HepG2 (cell line): ENCODE results near the gene TCF25. TPM values are rescaled to one million over a fixed set of nuclear protein-coding genes. Genes with fewer than 3 reads are reported as not detected.

Source experiments
- FOXJ3 ChIP-seq: sonication (generic); formaldehyde crosslinking; IDR thresholded peaks from 2 replicates; pipeline ENCODE4 v1.4.0; 2020; ENCODE audit warnings: missing genetic modification reagents, mild to moderate bottlenecking, borderline replicate concordance
- FOXK2 ChIP-seq: fragments of 450-650 bp; IDR thresholded peaks from 2 replicates; pipeline ENCODE4 v1.6.1; 2016
- HNF4A ChIP-seq: sonication (generic); formaldehyde crosslinking; IDR thresholded peaks from 2 replicates; pipeline ENCODE4 v1.4.0; 2020; ENCODE audit warnings: missing genetic modification reagents
- KDM1A ChIP-seq: IDR thresholded peaks from 2 replicates; pipeline ENCODE4 v1.6.1; 2016; ENCODE audit warnings: missing compliant biosample characterization
- MTA3 ChIP-seq: sonication (generic); formaldehyde crosslinking; IDR thresholded peaks from 2 replicates; pipeline ENCODE4 v1.4.0; 2020; ENCODE audit warnings: missing genetic modification reagents
- MYNN ChIP-seq: sonication (generic); formaldehyde crosslinking; IDR thresholded peaks from 2 replicates; pipeline ENCODE4 v1.4.0; 2020; ENCODE audit warnings: mild to moderate bottlenecking, low read depth, missing genetic modification reagents
- NFE2L1 ChIP-seq: sonication (generic); formaldehyde crosslinking; IDR thresholded peaks from 2 replicates; pipeline ENCODE4 v1.4.0; 2020; ENCODE audit warnings: missing genetic modification reagents, mild to moderate bottlenecking, borderline replicate concordance
- PRPF4 ChIP-seq: fragments of 200-400 bp; formaldehyde crosslinking; IDR thresholded peaks from 2 replicates; pipeline ENCODE4 v1.6.1; 2016; ENCODE audit warnings: low read length, low read depth; ENCODE audit not compliant: poor library complexity, severe bottlenecking
- SOX5 ChIP-seq: IDR thresholded peaks from 2 replicates; pipeline ENCODE4 v1.6.1; 2016; ENCODE audit warnings: borderline replicate concordance
- ZNF225 ChIP-seq: sonication (generic); formaldehyde crosslinking; IDR thresholded peaks from 2 replicates; pipeline ENCODE4 v1.4.0; 2020; ENCODE audit warnings: mild to moderate bottlenecking, missing genetic modification reagents
- polyA plus RNA-seq, 8 experiments: library from polyadenylated mRNA; depleted of rRNA in 3 of 8; stranded (reverse) in 7 of 8; unstranded in 1 of 8; fragments of >200 nt; fragmentation: Illumina TruSeq in 4 of 8; extraction: Trizol in 4 of 8; gene quantifications; 2 replicates each; pipeline versions ENCODE4 v1.2.1 to v1.2.3, GENCODE V29; 2011 to 2016; ENCODE audit warnings: low read depth in 4 of 8, missing spikeins in 1 of 8, mixed read lengths in 1 of 8; ENCODE audit not compliant: insufficient read depth in 1 of 8
- total RNA-seq, 5 experiments: library from RNA; depleted of rRNA; stranded (reverse); fragments of >200 nt; fragmentation: Illumina TruSeq; extraction: Trizol; gene quantifications; 2 replicates each; pipeline ENCODE4 v1.2.3, GENCODE V29; 2016; ENCODE audit warnings: low read depth in 1 of 5
- TF ChIP-seq, protein P1 (sequence below): sonication (generic); formaldehyde crosslinking; IDR thresholded peaks from 2 replicates; pipeline ENCODE4 v1.4.0; 2020; ENCODE audit warnings: missing genetic modification reagents
- TF ChIP-seq, protein P2 (sequence below), 2 experiments: sonication (generic) in 1 of 2; formaldehyde crosslinking in 1 of 2; IDR thresholded peaks; 2 replicates each; pipeline versions ENCODE4 v1.5.1 to v1.6.1; 2011 to 2020; ENCODE audit warnings: borderline replicate concordance in 1 of 2, low read depth in 1 of 2, low read length in 1 of 2, mild to moderate bottlenecking in 1 of 2, missing genetic modification reagents in 1 of 2, moderate library complexity in 1 of 2
- TF ChIP-seq, protein P3 (sequence below): sonication (generic); formaldehyde crosslinking; IDR thresholded peaks from 2 replicates; pipeline ENCODE4 v1.4.0; 2020; ENCODE audit warnings: missing genetic modification reagents, mild to moderate bottlenecking, borderline replicate concordance
- TF ChIP-seq, protein P4 (sequence below): sonication (generic); formaldehyde crosslinking; IDR thresholded peaks from 2 replicates; pipeline ENCODE4 v1.4.0; 2020; ENCODE audit warnings: missing genetic modification reagents
- TF ChIP-seq, protein P5 (sequence below): sonication (generic); formaldehyde crosslinking; IDR thresholded peaks from 2 replicates; pipeline ENCODE4 v1.4.0; 2020; ENCODE audit warnings: missing genetic modification reagents

Gene TCF25
- total and polyA plus RNA-seq, 2 of the 13 experiments (the other 11 are each of a cell fraction or from before 2014, with no cell fraction given): 138 to 206 TPM

DNA sequence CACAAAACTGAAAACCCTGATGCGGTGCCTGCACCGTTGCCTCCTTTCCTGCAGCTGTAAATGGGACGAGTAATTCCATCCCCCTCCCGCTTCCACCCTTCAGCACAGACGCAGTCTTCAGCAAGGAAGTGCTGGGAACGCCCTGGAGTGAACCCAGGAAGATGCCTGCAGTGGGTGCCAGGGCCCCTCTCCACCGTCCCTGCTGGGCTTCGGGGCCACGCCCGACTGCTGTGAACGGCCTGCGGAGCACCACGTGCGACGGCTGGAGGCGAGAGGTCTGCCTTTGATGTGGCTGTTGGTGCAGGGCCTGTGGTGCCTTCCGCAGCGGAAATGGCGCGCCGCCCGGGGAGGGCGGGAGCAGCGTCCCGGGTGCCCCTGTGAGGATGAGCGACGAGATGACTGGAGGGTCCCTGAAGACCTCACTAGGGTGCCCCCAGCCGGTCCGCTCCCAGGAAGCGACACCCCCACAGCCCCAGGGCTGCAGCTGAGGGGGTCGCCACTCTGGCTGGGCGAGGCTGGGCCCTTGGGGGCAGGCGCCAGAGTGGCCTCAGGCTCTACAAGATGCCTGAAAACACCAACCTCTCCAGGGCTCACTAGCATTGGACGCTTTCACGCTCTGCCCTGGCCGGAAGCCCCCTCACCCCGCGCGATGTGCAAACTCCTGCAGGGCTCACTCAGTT is 44.5 kb downstream of the TCF25 start (continued):
- TF ChIP-seq, protein P1, sequence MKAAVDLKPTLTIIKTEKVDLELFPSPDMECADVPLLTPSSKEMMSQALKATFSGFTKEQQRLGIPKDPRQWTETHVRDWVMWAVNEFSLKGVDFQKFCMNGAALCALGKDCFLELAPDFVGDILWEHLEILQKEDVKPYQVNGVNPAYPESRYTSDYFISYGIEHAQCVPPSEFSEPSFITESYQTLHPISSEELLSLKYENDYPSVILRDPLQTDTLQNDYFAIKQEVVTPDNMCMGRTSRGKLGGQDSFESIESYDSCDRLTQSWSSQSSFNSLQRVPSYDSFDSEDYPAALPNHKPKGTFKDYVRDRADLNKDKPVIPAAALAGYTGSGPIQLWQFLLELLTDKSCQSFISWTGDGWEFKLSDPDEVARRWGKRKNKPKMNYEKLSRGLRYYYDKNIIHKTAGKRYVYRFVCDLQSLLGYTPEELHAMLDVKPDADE: peak; percentile 99
- no peak for TF ChIP-seq FOXK2
- peak; percentile 87; the same call in 1 of the 2 replicates for TF ChIP-seq SOX5
- TF ChIP-seq MTA3 (CRISPR knock-in tag): no peak
- TF ChIP-seq, protein P2, sequence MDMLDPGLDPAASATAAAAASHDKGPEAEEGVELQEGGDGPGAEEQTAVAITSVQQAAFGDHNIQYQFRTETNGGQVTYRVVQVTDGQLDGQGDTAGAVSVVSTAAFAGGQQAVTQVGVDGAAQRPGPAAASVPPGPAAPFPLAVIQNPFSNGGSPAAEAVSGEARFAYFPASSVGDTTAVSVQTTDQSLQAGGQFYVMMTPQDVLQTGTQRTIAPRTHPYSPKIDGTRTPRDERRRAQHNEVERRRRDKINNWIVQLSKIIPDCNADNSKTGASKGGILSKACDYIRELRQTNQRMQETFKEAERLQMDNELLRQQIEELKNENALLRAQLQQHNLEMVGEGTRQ (IDR thresholded peaks at IDR 0.05; ENCODE audit: low read depth, low read length): peak; percentile 62
- TF ChIP-seq, protein P2 (CRISPR knock-in tag; IDR thresholded peaks at IDR 0.05; ENCODE audit: borderline replicate concordance): peak; percentile 65; the same call in 1 of the 2 replicates
- TF ChIP-seq MYNN: no peak; the same call in 1 of the 2 replicates
- peak; percentile 61; the same call in 1 of the 2 replicates for TF ChIP-seq FOXJ3 (CRISPR knock-in tag)
- TF ChIP-seq KDM1A: peak; percentile 87
- TF ChIP-seq, protein P3, sequence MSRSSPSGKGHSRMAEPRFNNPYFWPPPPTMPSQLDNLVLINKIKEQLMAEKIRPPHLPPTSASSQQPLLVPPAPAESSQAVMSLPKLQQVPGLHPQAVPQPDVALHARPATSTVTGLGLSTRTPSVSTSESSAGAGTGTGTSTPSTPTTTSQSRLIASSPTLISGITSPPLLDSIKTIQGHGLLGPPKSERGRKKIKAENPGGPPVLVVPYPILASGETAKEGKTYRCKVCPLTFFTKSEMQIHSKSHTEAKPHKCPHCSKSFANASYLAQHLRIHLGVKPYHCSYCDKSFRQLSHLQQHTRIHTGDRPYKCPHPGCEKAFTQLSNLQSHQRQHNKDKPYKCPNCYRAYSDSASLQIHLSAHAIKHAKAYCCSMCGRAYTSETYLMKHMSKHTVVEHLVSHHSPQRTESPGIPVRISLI (CRISPR knock-in tag): peak; percentile 78; the same call in 1 of the 2 replicates
- TF ChIP-seq, protein P4, sequence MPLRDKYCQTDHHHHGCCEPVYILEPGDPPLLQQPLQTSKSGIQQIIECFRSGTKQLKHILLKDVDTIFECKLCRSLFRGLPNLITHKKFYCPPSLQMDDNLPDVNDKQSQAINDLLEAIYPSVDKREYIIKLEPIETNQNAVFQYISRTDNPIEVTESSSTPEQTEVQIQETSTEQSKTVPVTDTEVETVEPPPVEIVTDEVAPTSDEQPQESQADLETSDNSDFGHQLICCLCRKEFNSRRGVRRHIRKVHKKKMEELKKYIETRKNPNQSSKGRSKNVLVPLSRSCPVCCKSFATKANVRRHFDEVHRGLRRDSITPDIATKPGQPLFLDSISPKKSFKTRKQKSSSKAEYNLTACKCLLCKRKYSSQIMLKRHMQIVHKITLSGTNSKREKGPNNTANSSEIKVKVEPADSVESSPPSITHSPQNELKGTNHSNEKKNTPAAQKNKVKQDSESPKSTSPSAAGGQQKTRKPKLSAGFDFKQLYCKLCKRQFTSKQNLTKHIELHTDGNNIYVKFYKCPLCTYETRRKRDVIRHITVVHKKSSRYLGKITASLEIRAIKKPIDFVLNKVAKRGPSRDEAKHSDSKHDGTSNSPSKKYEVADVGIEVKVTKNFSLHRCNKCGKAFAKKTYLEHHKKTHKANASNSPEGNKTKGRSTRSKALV: peak; percentile 97
- TF ChIP-seq NFE2L1 (CRISPR knock-in tag): 0 out of 2 replicates have a peak, but pooled peaks have one; percentile 64
- TF ChIP-seq PRPF4: peak; percentile 69
- TF ChIP-seq ZNF225 (CRISPR knock-in tag): peak; percentile 99
- TF ChIP-seq, protein P5, sequence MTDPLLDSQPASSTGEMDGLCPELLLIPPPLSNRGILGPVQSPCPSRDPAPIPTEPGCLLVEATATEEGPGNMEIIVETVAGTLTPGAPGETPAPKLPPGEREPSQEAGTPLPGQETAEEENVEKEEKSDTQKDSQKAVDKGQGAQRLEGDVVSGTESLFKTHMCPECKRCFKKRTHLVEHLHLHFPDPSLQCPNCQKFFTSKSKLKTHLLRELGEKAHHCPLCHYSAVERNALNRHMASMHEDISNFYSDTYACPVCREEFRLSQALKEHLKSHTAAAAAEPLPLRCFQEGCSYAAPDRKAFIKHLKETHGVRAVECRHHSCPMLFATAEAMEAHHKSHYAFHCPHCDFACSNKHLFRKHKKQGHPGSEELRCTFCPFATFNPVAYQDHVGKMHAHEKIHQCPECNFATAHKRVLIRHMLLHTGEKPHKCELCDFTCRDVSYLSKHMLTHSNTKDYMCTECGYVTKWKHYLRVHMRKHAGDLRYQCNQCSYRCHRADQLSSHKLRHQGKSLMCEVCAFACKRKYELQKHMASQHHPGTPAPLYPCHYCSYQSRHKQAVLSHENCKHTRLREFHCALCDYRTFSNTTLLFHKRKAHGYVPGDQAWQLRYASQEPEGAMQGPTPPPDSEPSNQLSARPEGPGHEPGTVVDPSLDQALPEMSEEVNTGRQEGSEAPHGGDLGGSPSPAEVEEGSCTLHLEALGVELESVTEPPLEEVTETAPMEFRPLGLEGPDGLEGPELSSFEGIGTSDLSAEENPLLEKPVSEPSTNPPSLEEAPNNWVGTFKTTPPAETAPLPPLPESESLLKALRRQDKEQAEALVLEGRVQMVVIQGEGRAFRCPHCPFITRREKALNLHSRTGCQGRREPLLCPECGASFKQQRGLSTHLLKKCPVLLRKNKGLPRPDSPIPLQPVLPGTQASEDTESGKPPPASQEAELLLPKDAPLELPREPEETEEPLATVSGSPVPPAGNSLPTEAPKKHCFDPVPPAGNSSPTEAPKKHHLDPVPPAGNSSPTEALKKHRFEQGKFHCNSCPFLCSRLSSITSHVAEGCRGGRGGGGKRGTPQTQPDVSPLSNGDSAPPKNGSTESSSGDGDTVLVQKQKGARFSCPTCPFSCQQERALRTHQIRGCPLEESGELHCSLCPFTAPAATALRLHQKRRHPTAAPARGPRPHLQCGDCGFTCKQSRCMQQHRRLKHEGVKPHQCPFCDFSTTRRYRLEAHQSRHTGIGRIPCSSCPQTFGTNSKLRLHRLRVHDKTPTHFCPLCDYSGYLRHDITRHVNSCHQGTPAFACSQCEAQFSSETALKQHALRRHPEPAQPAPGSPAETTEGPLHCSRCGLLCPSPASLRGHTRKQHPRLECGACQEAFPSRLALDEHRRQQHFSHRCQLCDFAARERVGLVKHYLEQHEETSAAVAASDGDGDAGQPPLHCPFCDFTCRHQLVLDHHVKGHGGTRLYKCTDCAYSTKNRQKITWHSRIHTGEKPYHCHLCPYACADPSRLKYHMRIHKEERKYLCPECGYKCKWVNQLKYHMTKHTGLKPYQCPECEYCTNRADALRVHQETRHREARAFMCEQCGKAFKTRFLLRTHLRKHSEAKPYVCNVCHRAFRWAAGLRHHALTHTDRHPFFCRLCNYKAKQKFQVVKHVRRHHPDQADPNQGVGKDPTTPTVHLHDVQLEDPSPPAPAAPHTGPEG: peak; percentile 97
- TF ChIP-seq HNF4A (CRISPR knock-in tag): peak; percentile 72
